Suprapubic skin (tissue), 3 donors: Measurements from ENCODE around the gene MAP2K5.

ENCODE experiments used
- CTCF ChIP-seq, 2 donors: fragments of 200-600 bp in 1 of 2; fragments of 450-650 bp in 1 of 2; sonication (generic) in 1 of 2; IDR thresholded peaks; one replicate each; pipeline ENCODE4 v1.5.1; 2016 to 2019; ENCODE audit warnings: antibody characterized with exemption in 2 of 2, mild to moderate bottlenecking in 1 of 2, moderate library complexity in 1 of 2
- POLR2A ChIP-seq, 2 donors: fragments of 450-650 bp; IDR thresholded peaks; one replicate each; pipeline ENCODE4 v1.6.1; 2017; ENCODE audit warnings: antibody characterized with exemption in 2 of 2, mild to moderate bottlenecking in 2 of 2, moderate library complexity in 2 of 2

- TF ChIP-seq POLR2A (IDR thresholded peaks at IDR 0.05) (no peak), CTCF (IDR thresholded peaks at IDR 0.05) (no peak)
Measured at GRCh38 chr15:67815036-67815592, 272.6 kb downstream of the MAP2K5 start.
